ENCODE measurements around the gene SHOC1.
"Not testable (repeated sequence)": the region's sequence is repeated elsewhere in the genome, so short reads cannot be mapped to it uniquely, and the experiment has no call there.

Gene SHOC1

GRCh38 chr9:111805262-111805661 lies 10.5 kb upstream of the SHOC1 start:
- DNase-seq (ENCODE audit: low spot score), result no peak

GRCh38 chr9:111804636-111805035 lies 9.9 kb upstream of the SHOC1 start:
- DNase-seq (ENCODE audit: low spot score), result no peak

- DNase-seq (ENCODE audit: low spot score), result no peak
These were observed 9.2 kb upstream of the SHOC1 start for GRCh38 chr9:111803924-111804323.

DNA sequence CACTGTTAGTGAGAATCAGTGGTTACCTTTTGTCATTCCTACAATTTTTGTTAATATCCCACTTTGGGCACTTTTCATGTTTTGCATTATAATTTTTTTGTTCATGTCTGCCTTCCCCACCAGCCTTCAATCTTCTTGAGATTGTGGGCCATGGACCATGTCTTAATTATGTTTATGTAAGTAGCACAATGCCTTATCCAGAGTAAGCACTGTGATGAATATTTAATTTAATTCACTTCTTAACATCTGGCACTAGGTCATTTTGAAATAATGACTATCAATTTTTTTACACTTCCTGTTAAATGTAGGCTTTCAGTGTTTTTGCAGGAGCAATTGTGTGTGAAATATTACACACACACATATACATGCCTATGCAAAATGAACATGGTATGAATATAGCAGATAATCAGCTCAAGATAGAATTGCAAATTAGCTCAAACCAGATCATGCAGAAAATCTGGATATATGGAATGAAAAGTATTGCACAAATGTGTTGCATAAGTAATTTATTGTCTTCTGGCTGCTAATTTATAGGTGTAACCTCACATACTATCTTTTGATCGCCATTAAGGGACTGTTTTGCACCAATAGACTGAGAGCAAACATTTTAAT lies 5.3 kb upstream of the SHOC1 start:
- DNase-seq (ENCODE audit: low spot score), result no peak

- DNase-seq (ENCODE audit: low spot score), result no peak
These were observed 4.8 kb upstream of the SHOC1 start for GRCh38 chr9:111799506-111799905.

DNA sequence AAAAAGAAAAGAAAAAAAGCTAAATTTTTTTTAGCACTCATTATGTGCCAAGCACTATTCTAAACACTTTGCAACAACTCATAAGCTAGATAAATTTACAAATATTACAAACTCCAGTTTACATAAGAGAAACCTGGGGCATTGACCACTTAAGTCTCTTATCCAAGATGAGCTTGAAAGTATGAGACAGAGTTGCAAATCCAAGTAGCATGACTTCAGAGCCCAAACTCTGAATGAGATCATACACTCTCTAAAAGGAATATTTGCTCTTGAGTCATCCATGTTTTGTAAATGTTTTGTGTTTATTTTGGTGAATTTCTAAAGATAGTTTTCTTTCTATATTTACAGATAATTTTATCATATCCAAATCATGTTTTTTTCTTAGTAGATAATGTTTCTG lies 4.0 kb upstream of the SHOC1 start:
- no peak for DNase-seq (ENCODE audit: low spot score)

DNA sequence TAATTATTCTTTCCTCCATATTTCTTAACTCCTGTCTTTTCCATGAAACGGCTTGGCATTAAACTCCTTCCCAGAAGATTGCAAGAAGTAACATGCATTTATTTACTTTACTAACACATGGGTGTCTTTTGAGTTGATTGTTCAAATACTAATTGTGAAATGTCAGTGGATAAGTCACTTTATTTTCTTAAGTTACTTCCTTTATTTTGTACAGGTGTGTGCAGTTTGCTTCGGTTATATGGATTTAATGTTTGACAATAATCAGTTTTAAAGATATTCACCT lies 761 bp upstream of the SHOC1 start:
- DNase-seq (ENCODE audit: low spot score), result no peak

DNA sequence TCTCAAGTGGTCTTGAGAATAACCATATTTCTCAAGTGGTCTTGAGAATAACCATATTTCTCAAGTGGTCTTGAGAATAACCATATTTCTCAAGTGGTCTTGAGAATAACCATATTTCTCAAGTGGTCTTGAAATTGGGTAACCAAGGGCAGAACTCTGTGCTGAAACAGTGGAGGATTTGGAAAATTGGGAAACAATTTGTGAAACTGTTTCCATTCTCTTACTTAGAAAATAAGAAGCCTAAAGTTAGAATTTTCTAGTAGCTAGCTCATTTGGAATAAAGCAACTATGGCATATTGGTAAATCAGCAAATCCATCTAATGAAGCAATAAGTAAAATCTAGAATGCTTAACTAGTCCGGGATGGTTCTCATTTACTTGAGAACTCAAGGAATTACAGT lies 2.9 kb downstream of the SHOC1 start:
- DNase-seq (ENCODE audit: low spot score), result not testable (repeated sequence)

GRCh38 chr9:111789881-111790280 lies 4.9 kb downstream of the SHOC1 start:
- DNase-seq (ENCODE audit: low spot score), result no peak

GRCh38 chr9:111783857-111784256 lies 10.9 kb downstream of the SHOC1 start:
- no peak for DNase-seq (ENCODE audit: low spot score)

DNA sequence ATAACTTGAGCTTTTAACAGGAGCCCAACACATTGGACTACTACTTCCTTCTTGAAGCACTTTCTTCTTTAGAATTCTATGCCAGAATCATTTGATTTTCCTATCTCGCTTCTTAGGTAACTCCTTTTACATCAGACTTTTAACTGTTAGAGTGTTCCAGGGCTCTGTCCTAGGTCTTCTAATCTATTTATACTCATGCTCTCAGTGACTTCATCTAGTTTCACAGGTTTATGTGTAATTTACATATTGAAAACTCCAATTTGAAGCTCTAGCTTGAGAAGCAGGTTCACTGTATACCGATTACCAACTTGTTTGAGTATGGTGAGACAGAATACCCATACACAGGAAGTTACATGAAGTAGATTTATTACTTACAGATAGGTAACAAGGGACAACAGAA lies 11.3 kb downstream of the SHOC1 start:
- no peak for DNase-seq (ENCODE audit: low spot score)

GRCh38 chr9:111766066-111766465 lies 28.7 kb downstream of the SHOC1 start:
- DNase-seq (ENCODE audit: low spot score), result no peak

- no peak for DNase-seq (ENCODE audit: low spot score)
These were observed 32.2 kb downstream of the SHOC1 start for GRCh38 chr9:111762556-111762955.

- peak; percentile 64 for DNase-seq (ENCODE audit: low spot score)
These were observed 34.7 kb downstream of the SHOC1 start for GRCh38 chr9:111759762-111760639.

DNA sequence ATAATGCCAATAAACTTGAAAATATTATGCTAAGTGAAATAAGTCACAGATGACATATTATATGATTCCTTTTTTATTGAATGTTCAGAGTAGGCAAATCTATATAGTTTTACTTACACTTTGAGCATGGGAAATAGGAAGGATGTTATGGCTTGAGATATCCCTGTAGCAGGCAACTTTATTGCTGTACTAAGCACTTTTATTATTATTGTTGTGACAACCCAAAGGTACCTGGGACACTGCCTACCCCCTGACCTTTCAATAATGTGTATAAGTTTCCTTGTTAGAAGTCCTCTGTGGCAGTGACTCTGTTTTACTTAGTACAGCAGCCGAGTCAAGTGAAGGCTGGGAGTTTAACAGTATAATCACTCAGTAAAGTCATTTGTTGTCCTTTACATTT lies 39.9 kb downstream of the SHOC1 start:
- no peak for DNase-seq (ENCODE audit: low spot score)

DNA sequence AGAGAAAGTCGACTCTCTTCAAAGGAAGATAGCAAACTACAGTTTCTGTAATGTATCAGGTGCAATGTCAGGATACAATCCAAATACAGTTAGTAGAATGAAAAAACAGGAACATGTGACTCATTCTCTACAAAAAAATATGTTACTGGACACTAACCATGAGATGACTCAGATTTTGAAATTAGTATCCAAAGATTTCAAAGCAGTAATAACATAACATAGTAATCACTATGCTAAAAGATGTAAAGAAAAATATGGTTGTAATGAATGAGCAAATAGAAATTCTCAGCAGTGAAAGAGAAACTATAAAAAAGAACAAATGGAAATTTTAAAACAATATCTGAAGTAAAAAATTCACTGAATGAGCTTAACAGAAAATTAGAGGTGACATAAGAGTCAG lies 42.3 kb downstream of the SHOC1 start:
- DNase-seq (ENCODE audit: low spot score), result no peak
